Activated effector memory CD4-positive, alpha-beta T cell treated with anti-CD3 and anti-CD28 coated beads, Interleukin-2, amount 50 U/mL, for 16 hours (primary cell): Measurements from ENCODE around the gene DMD.

Experiments used
- DNase-seq: peaks from one replicate; pipeline ENCODE4 v3.0.0-alpha.2; 2020

The DMD gene

DNA sequence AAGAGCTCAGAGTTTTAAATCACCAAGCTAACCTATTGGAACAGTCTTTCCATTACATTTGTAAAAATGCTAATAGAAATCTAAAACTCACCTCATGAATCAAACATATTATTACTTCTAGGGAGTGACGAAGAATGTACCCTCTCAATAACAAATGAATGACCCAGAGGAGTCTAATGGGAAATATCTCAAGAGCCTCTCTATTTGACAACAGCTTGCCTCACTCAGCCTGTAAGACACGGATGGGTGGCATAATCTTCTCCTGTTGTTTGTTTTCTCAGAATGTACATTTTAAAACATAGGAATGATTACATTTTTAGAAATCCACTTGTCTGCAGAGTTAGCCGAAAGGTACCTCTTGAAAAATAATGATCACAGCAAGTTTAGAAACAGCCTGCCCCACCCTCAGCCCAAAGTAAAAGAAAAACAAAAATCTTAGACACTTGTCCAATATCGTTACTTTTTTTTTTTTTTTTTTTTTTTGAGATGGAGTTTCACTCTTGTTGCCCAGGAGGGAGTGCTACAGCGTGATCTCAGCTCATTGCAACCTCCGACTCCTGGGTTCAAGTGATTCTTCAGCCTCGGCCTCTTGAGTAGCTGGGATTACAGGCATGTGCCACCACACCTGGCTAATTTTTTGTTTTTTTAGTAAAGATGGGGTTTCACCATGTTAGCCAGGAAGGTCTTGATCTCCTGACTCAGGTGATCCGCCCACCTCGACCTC lies 1955.9 kb downstream of the DMD start:
- DNase-seq, result no peak

DNA sequence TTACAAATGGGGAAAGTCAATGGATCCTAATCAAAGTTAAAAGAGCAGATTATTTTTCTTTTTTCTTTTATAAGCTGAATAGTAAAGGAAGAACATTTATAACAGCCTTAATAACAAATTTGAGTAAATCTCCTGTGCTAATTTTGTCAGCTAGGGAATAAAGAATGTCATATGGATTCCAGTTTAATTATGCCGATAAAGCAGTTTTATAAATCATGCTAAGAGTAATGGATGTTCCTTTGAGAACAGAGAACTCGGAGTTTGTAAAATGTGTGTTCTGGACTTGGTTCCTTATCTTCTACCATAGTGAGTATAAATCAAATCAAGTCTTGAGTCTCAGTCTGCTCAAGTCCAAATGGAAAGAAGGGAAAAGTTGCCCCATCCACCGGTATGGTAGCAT lies 1959.2 kb downstream of the DMD start:
- no peak for DNase-seq

DNA sequence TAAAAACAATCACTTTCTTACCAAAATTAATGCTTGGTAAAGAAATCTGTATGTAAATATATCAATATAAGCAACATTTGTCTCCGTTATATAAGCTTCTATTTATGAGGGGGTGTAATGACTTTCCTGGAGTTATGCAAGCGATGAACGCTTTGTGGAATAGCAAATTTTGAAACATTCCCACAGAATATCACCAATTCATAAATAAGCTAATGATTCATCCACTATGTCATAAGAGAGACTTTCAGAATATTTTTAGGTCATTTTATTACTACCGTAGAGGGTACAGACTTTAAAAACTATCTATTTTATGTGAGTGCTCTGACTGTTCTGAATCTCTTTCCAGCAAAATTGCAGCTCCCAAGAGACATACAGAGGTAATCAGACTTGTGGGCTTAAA lies 1960.0 kb downstream of the DMD start:
- no peak for DNase-seq

DNA sequence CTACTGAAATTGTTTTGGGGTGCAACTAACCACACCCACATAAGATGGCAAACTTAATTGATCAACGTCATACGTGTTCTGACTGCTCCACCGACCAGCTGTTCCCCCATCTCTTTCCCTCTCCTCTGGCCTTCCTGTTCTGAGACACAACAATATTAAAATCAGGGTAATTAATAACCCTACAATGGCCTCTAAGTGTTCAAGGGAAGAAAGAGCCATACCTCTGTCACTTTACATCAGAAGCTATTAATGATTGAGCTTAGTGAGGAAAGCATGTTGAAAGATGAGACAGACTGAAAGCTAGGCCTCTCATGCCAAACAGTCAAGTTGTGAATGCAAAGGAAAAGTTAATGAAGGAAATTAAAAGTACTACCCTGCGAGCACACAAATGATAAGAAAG lies 1965.6 kb downstream of the DMD start:
- DNase-seq, result no peak

DNA sequence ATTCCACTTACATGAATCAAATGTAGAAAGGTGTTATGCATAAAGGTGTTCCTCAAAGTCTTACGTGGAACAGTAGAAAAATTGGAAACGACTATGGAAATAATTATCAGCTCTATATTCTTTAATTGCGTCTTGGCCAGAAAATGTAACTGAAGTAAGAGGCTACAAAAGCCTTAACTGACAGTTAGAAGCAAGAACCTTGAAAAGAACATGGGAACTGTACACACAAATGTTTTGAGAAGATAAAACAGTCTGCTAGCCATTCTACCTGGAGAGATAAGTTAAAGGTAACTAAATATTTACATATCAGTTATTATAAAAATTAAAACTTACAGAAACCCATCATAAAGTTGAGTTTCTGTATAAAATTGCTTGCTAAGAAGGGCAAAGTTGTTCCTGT lies 1967.5 kb downstream of the DMD start:
- no peak for DNase-seq

DNA sequence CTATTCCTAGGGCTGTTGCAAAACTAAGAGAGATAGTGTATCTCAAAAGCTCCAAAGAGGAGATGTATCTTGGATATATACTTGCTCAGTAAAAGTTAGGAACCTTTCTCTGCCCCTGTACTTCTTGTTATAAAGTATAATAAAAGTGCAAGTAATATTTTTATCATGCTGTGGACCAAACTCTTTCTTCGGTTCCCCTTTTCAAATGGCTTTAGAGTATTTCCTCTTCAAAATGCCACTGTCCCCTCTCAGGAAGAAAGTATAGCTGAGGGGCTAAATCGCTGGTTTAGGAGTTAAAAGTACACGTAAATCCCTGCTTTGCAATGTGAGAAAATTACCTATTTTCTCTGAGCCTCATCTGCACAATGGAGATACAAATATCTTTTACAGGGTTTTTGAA lies 1970.4 kb downstream of the DMD start:
- no peak for DNase-seq

DNA sequence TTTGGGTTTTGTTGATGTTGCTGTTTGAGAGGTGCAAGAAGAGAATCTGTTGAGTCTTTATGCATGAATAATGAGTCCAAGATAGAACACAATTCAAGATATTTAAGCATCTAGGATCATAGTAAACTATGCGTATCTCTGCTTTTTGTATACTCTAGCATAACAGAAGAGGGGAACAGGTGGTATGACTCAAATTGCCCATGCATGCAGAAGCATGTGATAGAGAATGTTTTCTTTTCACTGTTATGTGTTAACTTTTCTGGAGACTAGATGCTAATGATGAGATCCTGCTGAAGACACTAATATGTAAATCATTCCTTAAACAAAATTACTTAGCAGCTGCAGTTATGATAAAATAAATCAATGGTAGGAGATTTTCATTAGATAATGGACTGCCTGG lies 1974.2 kb downstream of the DMD start:
- DNase-seq, result no peak

DNA sequence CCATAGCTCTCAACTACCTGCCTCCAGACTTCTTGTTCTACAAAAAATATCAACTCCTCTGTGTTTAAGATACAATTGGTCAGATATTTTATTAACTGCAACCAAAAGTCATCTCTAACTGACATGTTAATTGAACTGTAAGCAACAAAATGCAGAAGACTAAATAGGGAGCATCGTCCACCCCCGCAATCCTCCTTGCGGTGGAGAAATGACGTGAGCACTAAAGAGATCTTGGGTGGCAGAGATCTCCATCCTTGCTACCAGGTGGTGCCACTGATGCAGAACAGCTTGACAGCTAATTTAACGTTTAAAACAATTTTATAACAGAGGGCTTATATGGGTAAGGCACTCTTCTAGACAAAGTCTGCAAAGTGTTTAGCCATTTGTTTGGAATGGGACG lies 1975.1 kb downstream of the DMD start:
- no peak for DNase-seq

DNA sequence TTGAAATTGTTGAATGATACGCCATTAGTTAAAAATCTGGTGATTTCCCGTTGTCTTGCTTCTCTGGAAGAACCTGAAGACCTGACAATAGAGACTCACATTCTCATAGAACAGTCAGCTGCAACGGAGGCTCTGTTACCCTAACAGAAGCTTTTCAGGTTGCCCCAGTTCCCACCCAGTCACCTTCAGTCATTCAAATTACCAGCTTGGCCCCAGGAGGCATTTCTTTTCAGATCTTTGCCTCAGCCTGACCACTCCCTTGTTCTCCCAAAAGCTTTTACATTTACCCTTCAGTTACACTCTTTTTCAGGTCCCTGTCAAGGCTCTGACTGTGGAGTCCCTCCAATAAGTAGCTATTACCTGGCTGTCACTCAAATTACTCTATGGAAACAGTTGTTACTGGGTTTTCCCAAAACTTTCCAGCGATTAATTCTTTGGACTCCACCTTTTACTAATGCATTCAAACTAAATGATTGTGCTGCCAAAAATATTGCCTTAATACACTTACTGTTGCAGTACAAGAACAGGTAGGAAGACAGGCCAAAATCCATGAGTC lies 1977.3 kb downstream of the DMD start:
- no peak for DNase-seq

DNA sequence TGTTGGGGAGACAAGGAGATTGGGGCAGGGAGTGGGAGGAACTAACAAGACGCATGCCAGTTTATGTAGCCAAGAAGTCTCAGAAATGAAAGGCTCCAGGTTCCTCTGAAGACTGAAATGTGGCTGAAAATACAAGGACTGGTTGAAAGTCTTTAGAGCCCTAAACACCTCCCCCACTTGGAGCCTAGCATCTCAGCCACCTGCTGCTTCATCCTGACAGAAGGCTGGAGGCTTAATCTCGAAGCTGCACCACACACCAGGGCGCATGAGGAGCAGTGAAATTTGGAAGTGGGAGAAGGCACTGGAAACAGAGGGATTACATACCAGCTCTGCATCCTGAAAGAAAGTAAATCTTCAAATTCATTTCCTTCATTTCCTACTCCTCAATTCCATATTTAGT lies 1978.8 kb downstream of the DMD start:
- DNase-seq, result no peak

DNA sequence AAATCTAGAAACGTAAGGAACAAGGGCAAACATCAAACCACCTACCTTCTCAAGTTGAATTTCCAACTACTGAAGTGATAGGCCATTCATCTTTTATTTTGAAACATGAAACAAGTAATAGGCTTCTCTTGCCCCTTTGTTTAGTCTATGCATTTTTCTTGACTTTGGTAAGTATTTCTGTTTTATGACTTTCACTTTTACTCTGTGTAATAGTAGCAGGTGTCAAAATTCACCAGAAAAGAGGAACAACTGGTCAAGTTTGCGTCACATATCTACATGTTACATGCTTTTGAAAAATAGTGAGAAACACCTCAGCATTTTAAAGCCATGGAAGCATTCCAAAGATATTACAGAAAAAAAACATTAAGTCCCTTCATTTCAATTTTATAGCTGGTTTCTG lies 1982.4 kb downstream of the DMD start:
- DNase-seq, result no peak

DNA sequence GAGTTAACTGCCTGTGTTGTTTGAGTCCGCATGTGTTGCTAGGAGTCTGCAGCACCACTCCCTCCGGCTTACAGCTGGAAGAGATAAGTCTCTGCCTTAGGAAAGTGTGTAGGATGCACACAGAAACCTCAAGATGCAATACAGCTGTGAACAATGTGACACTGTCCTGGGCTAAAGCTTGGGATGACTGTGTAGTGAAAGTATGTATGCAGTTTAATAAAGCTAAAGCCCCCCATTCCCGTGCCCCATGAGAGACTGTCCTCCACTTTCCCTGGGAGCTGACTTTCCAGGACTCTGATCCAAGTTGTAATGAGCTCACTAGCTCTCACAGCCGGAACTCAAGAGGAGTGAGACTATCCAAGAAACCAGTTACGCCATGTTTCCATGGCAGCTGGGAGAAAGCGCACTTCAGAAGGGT lies 1982.9 kb downstream of the DMD start:
- DNase-seq, result no peak

DNA sequence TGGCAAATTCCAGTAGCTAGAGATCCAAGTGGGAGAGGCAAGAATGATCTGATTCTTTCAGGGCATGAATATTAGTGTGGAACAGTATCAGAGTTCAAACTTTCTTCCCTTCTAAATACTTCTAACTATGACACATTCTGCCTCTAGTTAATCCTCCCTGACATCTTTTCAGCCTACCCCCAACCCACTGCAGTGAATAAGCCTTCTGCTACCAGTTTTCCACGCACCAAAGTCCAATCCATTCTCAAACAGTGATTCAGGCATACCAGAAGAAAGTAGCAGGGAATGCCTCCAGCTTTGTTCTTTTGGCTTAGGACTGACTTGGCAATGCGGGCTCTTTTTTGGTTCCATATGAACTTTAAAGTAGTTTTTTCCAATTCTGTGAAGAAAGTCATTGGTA lies 1984.1 kb downstream of the DMD start:
- no peak for DNase-seq

DNA sequence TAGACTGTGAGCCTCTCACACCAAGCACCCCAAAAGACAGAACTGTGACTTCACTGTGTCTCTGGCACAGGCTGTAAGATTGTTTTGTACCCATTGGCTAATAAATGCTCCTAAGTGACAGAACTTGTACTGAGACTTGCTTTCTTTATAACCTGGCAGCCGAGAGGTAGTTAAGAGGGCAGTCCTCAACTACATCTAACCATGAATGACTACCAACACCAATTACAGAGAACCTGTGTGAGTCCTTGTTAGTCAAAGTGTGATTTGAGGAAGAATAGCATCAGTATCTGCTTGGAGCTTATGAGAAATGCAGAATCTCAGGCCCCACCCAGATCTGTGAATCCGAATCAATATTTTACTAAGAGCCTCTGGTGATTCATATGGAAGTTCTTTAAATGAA lies 1985.5 kb downstream of the DMD start:
- DNase-seq, result no peak

DNA sequence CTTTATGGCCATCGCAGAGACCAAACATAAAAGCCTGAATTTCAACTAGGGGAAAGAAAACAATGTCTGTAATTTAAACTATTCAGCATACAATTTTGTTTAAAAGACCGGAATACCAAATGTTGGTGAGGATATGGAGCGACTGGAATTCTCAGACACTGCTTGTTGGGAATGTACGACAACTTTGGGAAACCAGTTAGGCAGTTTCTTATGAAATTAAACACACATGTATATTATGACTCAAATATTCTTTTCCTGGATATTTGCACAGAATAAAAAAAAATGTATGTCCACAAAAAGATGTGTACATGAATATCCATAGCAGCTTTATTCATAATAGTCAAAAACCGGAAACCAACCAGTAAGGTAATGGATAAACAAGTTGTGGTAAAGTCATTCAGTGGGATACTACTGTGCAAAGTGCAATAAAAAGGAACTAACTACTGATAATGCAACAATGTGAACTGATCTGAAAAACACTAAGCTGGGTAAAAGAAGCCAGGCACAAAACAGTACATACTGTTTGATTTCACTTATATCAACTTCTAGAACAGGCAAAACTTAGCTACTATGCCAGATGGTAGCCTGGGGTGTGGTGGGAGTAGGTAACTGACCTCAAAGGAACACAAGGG lies 1986.9 kb downstream of the DMD start:
- DNase-seq, result no peak

DNA sequence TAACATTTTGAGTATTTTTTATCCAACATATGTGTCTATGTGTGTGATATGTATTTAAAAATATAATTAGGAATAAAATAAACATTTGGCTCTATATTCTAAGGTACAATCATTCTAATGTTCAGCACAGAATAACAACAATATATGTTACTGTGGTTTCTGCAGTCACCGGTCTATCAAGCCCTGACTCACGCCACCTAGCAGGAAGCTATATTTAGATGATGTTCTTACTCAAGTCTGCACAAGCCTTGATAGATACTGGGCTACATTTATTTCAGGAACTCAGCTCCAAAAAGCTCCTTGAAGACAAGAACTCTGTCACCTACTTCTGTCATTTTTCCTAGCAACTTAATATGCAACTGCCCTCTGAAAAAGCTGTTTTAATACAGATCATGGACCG lies 1987.5 kb downstream of the DMD start:
- DNase-seq, result no peak

DNA sequence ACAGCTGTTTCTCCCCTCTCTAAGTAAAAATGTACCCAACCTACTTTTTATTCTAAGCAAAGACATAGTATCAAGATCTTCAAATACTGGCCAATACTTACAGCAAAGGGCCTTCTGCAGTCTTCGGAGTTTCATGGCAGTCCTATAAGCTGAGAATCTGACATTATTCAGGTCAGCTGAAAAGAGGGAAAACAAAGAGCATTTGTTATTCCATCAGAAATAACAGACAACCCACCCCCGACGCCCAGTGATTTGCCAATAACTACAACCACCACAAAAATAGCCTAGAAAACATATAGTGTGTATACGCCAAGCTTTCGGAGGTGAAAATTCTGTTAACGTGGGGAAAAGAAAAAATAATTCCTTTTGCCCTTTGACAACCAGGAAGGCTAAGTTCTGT lies 1988.4 kb downstream of the DMD start:
- DNase-seq, result no peak

DNA sequence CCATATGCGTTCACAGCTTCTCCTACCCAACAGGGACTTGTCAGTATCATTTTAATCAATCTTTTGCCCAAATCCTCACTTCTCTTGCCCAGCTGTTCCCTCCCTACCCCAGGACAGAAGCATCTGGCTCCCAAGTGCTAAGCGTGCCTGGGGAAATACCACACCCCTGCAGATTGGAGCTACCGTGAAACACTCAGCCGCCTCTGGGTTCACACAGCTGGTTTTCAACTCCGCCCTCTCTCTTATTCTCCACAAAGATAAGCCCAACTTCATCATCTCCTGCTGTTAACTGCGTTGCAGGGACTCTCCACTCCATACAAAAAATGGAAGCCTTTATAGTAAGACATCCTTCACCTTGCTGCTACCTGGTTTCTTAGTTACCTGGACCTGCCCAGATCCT lies 1992.2 kb downstream of the DMD start:
- no peak for DNase-seq

DNA sequence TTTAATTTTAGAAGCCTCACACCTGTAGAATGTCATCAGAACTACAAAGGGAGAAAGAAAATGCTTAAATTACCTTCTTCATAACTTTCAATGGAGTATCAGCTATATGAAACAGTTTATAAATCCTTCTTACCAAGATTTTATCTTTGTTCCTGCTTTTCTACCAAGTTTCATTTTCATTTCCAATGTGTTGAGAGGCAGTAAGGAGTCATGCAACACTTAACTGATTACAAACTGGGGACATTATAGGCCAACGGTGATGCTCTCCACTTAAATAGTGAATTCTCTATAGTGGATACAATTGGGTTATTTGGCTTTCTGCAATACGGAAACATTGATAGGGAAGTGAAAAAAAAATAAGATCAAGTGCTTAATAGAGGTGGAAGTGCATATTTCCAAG lies 1994.3 kb downstream of the DMD start:
- DNase-seq, result no peak

DNA sequence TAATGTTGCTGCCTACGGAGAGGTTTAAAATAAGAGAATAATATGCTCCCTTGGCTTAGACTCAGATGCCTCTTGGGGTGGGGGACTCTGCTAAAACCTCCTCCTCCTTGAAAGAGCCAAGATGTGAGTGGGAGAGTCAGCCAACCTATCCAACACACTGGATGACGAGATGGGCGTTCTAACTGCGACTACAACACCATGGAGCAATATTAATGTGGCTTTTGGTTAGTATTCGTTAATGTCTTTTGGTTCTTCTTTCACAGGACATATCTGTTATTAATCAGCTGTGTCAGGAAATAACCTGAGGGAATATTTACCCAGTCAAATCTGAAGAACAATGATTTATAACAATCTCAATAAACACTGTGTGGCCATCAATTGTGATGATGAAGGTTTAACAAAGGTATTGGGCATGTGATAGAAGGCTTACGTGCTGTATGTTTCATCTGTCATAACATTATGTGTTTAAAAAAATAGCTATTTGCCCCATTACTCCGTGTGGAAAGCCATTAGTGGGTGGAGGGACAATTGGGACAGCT lies 1996.0 kb downstream of the DMD start:
- DNase-seq, result no peak

DNA sequence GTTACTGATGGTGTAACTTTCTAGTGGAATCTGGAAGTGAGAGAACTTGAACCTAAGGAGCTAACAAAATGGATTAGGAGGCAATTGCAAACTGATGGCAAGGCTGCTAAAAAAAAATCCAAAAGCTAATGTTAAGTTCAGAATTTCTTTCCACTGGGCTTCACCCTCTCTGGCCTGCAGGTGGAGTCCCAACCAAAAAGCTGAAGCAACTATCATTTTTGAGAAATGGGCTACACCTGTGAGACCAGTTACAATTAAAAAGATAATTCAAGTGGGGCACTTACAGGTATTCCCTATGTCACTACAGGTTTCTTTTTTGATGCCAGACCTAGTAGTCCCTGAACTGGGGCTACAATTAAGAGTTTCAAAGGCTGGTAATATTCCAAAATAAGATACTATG lies 1997.4 kb downstream of the DMD start:
- DNase-seq, result no peak

DNA sequence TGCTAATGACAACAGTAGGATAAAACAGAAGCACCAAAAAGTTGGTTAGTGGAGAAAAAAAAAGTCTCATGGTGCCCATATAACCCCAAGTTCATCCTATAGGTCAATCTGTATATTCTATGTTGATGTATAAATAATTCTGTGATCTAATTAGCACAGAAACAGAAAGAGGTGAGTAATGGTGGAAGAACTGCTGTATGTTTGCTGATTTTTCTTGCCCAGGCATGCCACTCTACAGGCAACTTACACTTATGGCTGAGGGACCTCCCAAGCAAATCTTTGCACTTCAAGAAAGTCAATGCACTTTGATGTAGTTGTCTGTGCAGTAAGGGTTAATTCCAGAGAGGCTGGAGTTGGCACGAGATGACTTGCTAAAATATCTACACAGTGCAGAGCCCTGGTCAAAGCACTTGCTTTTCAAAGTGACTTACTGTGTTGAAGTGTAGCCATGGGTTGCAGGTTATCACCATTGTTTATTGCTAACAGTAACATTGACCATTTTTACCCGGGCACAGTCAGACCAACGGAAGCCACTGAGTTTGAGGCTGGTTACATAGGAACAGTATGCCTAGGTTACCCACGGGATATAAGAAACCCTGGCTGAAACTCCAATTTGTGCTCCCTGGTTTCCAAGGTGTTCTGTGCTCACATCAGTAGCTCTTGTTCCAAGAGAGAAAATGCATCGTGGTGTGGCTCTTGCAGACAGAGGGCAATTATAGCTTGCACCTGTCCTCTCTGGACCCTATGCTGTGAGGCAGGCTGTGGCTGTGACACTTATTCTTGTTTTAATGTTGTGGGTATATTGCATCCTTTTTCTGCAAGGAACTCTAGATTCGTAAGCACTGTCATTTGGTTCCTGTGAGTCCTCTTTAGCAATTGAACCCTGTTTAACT lies 1998.2 kb downstream of the DMD start:
- DNase-seq, result no peak

DNA sequence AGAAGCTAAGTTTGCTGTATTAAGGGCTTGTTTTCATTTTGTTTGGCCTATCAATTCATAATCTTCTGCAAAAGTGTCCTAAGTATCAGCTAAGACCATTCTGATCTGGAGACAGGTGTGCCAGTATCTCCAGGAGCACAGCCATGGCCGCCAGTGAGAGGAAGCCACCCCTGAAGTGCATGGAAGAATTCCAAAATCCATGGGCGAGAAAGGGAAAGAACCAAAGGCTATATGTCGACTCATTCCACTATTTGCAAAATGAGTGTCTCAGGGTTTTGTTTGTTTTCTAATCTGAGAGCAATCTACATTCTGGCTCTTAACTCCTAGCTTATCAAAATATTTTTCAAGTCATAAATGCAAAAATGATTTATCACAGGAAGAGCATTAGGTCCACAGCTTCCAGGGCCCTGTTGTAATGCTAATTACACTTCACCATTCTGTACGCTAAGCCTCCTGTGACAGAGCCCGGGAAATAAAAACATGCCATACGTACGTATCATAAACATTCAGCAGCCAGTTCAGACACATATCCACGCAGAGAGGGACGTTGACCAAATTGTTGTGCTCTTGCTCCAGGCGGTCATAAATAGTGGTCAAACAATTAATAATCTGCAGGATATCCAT lies 2002.2 kb downstream of the DMD start:
- no peak for DNase-seq
